ENCODE measurements around the gene TRHDE. TPM values are rescaled to one million over a fixed set of nuclear protein-coding genes. Genes with fewer than 3 reads are reported as not detected.
"Not testable (repeated sequence)": the region's sequence is repeated elsewhere in the genome, so short reads cannot be mapped to it uniquely, and the experiment has no call there.

TRHDE gene
- total and polyA plus RNA-seq, 3 experiments from 2014 or later = not detected

- H3K27me3 Mint-ChIP-seq = no peaks in the 10 kb centered on the region
- peaks cover 7 to 27% (median 10%) of the 10 kb centered on the region in 5 donors for H3K9me3 Mint-ChIP-seq
- Histone ChIP-seq H3K9me3 (ENCODE audit: low read length) (no peaks in the 10 kb centered on the region), H3K36me3 (ENCODE audit: insufficient read depth, low read length) (no peaks in the 10 kb centered on the region), H3K4me3 (ENCODE audit: low read length) (no peak overlapping the region), H3K27me3 (ENCODE audit: insufficient read depth, low read length, poor library complexity, severe bottlenecking) (no peaks in the 10 kb centered on the region), H3K4me1 (ENCODE audit: insufficient read depth, low read length) (no peaks in the 10 kb centered on the region), H3K27ac (ENCODE audit: low read depth, low read length) (no peak overlapping the region)
- no peak overlapping the region for H3K27ac Mint-ChIP-seq
- no peaks in the 10 kb centered on the region for H3K36me3 Mint-ChIP-seq
- CTCF ChIA-PET = no interaction called here
- POLR2A ChIA-PET = no interaction called here
- H3K4me3 Mint-ChIP-seq = no peak overlapping the region
- no peak for DNase-seq
- no peaks in the 10 kb centered on the region for H3K4me1 Mint-ChIP-seq
These were observed 370.5 kb downstream of the TRHDE start for GRCh38 chr12:72642706-72643105.

GRCh38 chr12:72647139-72647538, 375.0 kb downstream of the TRHDE start:
- CTCF ChIA-PET = no interaction called here
- no peaks in the 10 kb centered on the region for H3K36me3 Mint-ChIP-seq
- DNase-seq = no peak
- Histone ChIP-seq H3K4me3 (ENCODE audit: low read length) (no peak overlapping the region), H3K27ac (ENCODE audit: low read depth, low read length) (no peak overlapping the region), H3K36me3 (ENCODE audit: insufficient read depth, low read length) (no peaks in the 10 kb centered on the region), H3K9me3 (ENCODE audit: low read length) (no peaks in the 10 kb centered on the region), H3K4me1 (ENCODE audit: insufficient read depth, low read length) (no peaks in the 10 kb centered on the region), H3K27me3 (ENCODE audit: insufficient read depth, low read length, poor library complexity, severe bottlenecking) (no peaks in the 10 kb centered on the region)
- no peak overlapping the region for H3K27ac Mint-ChIP-seq
- no peaks in the 10 kb centered on the region for H3K4me1 Mint-ChIP-seq
- peaks cover 6 to 33% (median 14%) of the 10 kb centered on the region in 5 donors for H3K9me3 Mint-ChIP-seq
- no peak overlapping the region for H3K4me3 Mint-ChIP-seq
- no peaks in the 10 kb centered on the region for H3K27me3 Mint-ChIP-seq
- POLR2A ChIA-PET = no interaction called here

GRCh38 chr12:72658615-72659014, 386.4 kb downstream of the TRHDE start:
- Histone ChIP-seq H3K4me1 (ENCODE audit: insufficient read depth, low read length) (no peaks in the 10 kb centered on the region), H3K27me3 (ENCODE audit: insufficient read depth, low read length, poor library complexity, severe bottlenecking) (no peaks in the 10 kb centered on the region), H3K9me3 (ENCODE audit: low read length) (no peaks in the 10 kb centered on the region), H3K36me3 (ENCODE audit: insufficient read depth, low read length) (no peaks in the 10 kb centered on the region), H3K4me3 (ENCODE audit: low read length) (no peak overlapping the region), H3K27ac (ENCODE audit: low read depth, low read length) (no peak overlapping the region)
- no peaks in the 10 kb centered on the region for H3K4me1 Mint-ChIP-seq
- no peak for DNase-seq
- no peaks in the 10 kb centered on the region for H3K27me3 Mint-ChIP-seq
- no peak overlapping the region for H3K27ac Mint-ChIP-seq
- peaks cover 0 to 4% (median 2%) of the 10 kb centered on the region in 5 donors for H3K9me3 Mint-ChIP-seq
- ChIA-PET POLR2A (no interaction called here), CTCF (no interaction called here)
- no peaks in the 10 kb centered on the region for H3K36me3 Mint-ChIP-seq
- no peak overlapping the region for H3K4me3 Mint-ChIP-seq

- H3K4me3 Mint-ChIP-seq; POLR2A ChIA-PET; H3K36me3 Mint-ChIP-seq; H3K4me1 Mint-ChIP-seq; H3K4me3 ChIP-seq (ENCODE audit: low read length); H3K9me3 Mint-ChIP-seq; H3K9me3 ChIP-seq (ENCODE audit: low read length); H3K27ac Mint-ChIP-seq; H3K36me3 ChIP-seq (ENCODE audit: insufficient read depth, low read length); H3K27me3 Mint-ChIP-seq; H3K4me1 ChIP-seq (ENCODE audit: insufficient read depth, low read length); H3K27me3 ChIP-seq (ENCODE audit: insufficient read depth, low read length, poor library complexity, severe bottlenecking); CTCF ChIA-PET; DNase-seq; H3K27ac ChIP-seq (ENCODE audit: low read depth, low read length): not testable (repeated sequence)
These were observed 388.0 kb downstream of the TRHDE start for GRCh38 chr12:72660174-72660573.

- ChIA-PET CTCF (no interaction called here), POLR2A (no interaction called here)
- peaks cover 0 to 15% (median 3%) of the 10 kb centered on the region in 5 donors for H3K9me3 Mint-ChIP-seq
- Histone ChIP-seq H3K4me3 (ENCODE audit: low read length) (no peak overlapping the region), H3K27ac (ENCODE audit: low read depth, low read length) (no peak overlapping the region), H3K27me3 (ENCODE audit: insufficient read depth, low read length, poor library complexity, severe bottlenecking) (no peaks in the 10 kb centered on the region), H3K4me1 (ENCODE audit: insufficient read depth, low read length) (no peaks in the 10 kb centered on the region), H3K9me3 (ENCODE audit: low read length) (no peaks in the 10 kb centered on the region), H3K36me3 (ENCODE audit: insufficient read depth, low read length) (no peaks in the 10 kb centered on the region)
- H3K27me3 Mint-ChIP-seq = peaks cover 0 to 1% of the 10 kb centered on the region in 2 donors
- DNase-seq = no peak
- no peak overlapping the region for H3K27ac Mint-ChIP-seq
- H3K4me1 Mint-ChIP-seq = no peaks in the 10 kb centered on the region
- no peaks in the 10 kb centered on the region for H3K36me3 Mint-ChIP-seq
- no peak overlapping the region for H3K4me3 Mint-ChIP-seq
These were observed 401.7 kb downstream of the TRHDE start for GRCh38 chr12:72673853-72674252.

- H3K4me1 Mint-ChIP-seq = no peaks in the 10 kb centered on the region
- H3K4me3 Mint-ChIP-seq = no peak overlapping the region
These were observed 404.4 kb downstream of the TRHDE start for GRCh38 chr12:72676556-72676955.

GRCh38 chr12:72677139-72677538, 405.0 kb downstream of the TRHDE start:
- H3K4me3 ChIP-seq (ENCODE audit: low read length) = no peak overlapping the region
- no peaks in the 10 kb centered on the region for H3K27me3 ChIP-seq (ENCODE audit: insufficient read depth, low read length, poor library complexity, severe bottlenecking)
- H3K4me1 ChIP-seq (ENCODE audit: insufficient read depth, low read length) = no peaks in the 10 kb centered on the region
- H3K4me3 Mint-ChIP-seq = no peak overlapping the region
- no peak for DNase-seq
- H3K9me3 Mint-ChIP-seq = peaks cover 0 to 16% (median 4%) of the 10 kb centered on the region in 5 donors
- POLR2A ChIA-PET = interaction anchor here (0.6 kb wide), 1 partner anchor 1488 kb away, joined by 3 read pairs; no protein-coding TSS in a partner anchor
- H3K4me1 Mint-ChIP-seq = no peaks in the 10 kb centered on the region
- peaks cover 0 to 1% of the 10 kb centered on the region in 2 donors for H3K27me3 Mint-ChIP-seq
- no peaks in the 10 kb centered on the region for H3K36me3 ChIP-seq (ENCODE audit: insufficient read depth, low read length)
- no peaks in the 10 kb centered on the region for H3K9me3 ChIP-seq (ENCODE audit: low read length)
- H3K27ac ChIP-seq (ENCODE audit: low read depth, low read length) = no peak overlapping the region
- H3K36me3 Mint-ChIP-seq = no peaks in the 10 kb centered on the region
- no peak overlapping the region for H3K27ac Mint-ChIP-seq
- CTCF ChIA-PET = no interaction called here

More at GRCh38 chr12:72676556-72676955, 404.4 kb downstream of the TRHDE start:
- Mint-ChIP-seq H3K9me3 (peaks cover 0 to 16% (median 4%) of the 10 kb centered on the region in 5 donors), H3K27ac (no peak overlapping the region), H3K36me3 (no peaks in the 10 kb centered on the region), H3K27me3 (peaks cover 0 to 1% of the 10 kb centered on the region in 2 donors)
- H3K36me3 ChIP-seq (ENCODE audit: insufficient read depth, low read length) = no peaks in the 10 kb centered on the region
- POLR2A ChIA-PET = no interaction called here
- H3K4me1 ChIP-seq (ENCODE audit: insufficient read depth, low read length) = no peaks in the 10 kb centered on the region
- H3K27ac ChIP-seq (ENCODE audit: low read depth, low read length) = no peak overlapping the region
- H3K27me3 ChIP-seq (ENCODE audit: insufficient read depth, low read length, poor library complexity, severe bottlenecking) = no peaks in the 10 kb centered on the region
- no peaks in the 10 kb centered on the region for H3K9me3 ChIP-seq (ENCODE audit: low read length)
- CTCF ChIA-PET = no interaction called here
- H3K4me3 ChIP-seq (ENCODE audit: low read length) = no peak overlapping the region
- no peak for DNase-seq

GRCh38 chr12:72677846-72678245, 405.7 kb downstream of the TRHDE start:
- Mint-ChIP-seq H3K36me3 (no peaks in the 10 kb centered on the region), H3K4me1 (no peaks in the 10 kb centered on the region), H3K9me3 (peaks cover 0 to 16% (median 4%) of the 10 kb centered on the region in 5 donors), H3K4me3 (no peak overlapping the region), H3K27me3 (peaks cover 0 to 1% of the 10 kb centered on the region in 2 donors), H3K27ac (no peak overlapping the region)
- H3K9me3 ChIP-seq (ENCODE audit: low read length) = no peaks in the 10 kb centered on the region
- H3K4me1 ChIP-seq (ENCODE audit: insufficient read depth, low read length) = no peaks in the 10 kb centered on the region
- no peaks in the 10 kb centered on the region for H3K36me3 ChIP-seq (ENCODE audit: insufficient read depth, low read length)
- CTCF ChIA-PET = no interaction called here
- DNase-seq = no peak
- POLR2A ChIA-PET = interaction anchor here (0.6 kb wide), 1 partner anchor 1487 kb away, joined by 3 read pairs; no protein-coding TSS in a partner anchor
- H3K4me3 ChIP-seq (ENCODE audit: low read length) = no peak overlapping the region
- no peak overlapping the region for H3K27ac ChIP-seq (ENCODE audit: low read depth, low read length)
- no peaks in the 10 kb centered on the region for H3K27me3 ChIP-seq (ENCODE audit: insufficient read depth, low read length, poor library complexity, severe bottlenecking)
